BE2C (cell line): ENCODE measurements around the gene RBM34.
A peak's percentile ranks its signal among the peaks of the same experiment; 100 is the strongest.
"Not testable (repeated sequence)": the region's sequence is repeated elsewhere in the genome, so short reads cannot be mapped to it uniquely, and the experiment has no call there.

Experiments
- DNase-seq: peaks from one replicate; pipeline ENCODE4 v3.0.0-alpha.2; 2020
- H3K27me3 ChIP-seq: fragments of 250-450 bp; sonication (Bioruptor Pico); 2 replicates; pipeline ENCODE4 v1.5.1; 2020; ENCODE audit warnings: mild to moderate bottlenecking
- H3K36me3 ChIP-seq: fragments of 250-450 bp; sonication (Bioruptor Pico); 2 replicates; pipeline ENCODE4 v1.5.1; 2020; ENCODE audit warnings: mild to moderate bottlenecking
- H3K4me1 ChIP-seq: fragments of 250-450 bp; sonication (Bioruptor Pico); 2 replicates; pipeline ENCODE4 v1.5.1; 2020
- H3K4me3 ChIP-seq: 2 replicates; pipeline ENCODE4 v1.5.1; 2011; ENCODE audit warnings: low read depth, low read length
- H3K9me3 ChIP-seq: fragments of 250-450 bp; sonication (Bioruptor Pico); 2 replicates; pipeline ENCODE4 v1.5.1; 2020
- CTCF ChIP-seq: IDR thresholded peaks from 2 replicates; pipeline ENCODE4 v1.5.1; 2012; ENCODE audit warnings: mild to moderate bottlenecking, low read depth, low read length

The RBM34 gene

GRCh38 chr1:235093696-235094592, 67.1 kb downstream of the RBM34 start:
- no peaks in the 10 kb centered on the region for H3K27me3 ChIP-seq
- peak; percentile 82 for DNase-seq
- no peaks in the 10 kb centered on the region for H3K4me1 ChIP-seq

GRCh38 chr1:235093013-235093695, 67.9 kb downstream of the RBM34 start:
- peak overlapping the region; percentile 70 for H3K4me3 ChIP-seq
- no peaks in the 10 kb centered on the region for H3K4me1 ChIP-seq
- H3K9me3 ChIP-seq, result no peaks in the 10 kb centered on the region
- peak; percentile 75 for DNase-seq
- H3K27me3 ChIP-seq, result no peaks in the 10 kb centered on the region
- TF ChIP-seq CTCF, result peak; percentile 60
- H3K36me3 ChIP-seq, result no peaks in the 10 kb centered on the region

More at GRCh38 chr1:235093696-235094592, 67.1 kb downstream of the RBM34 start:
- H3K9me3 ChIP-seq, result no peaks in the 10 kb centered on the region
- TF ChIP-seq CTCF, result peak; percentile 98
- peak overlapping the region; percentile 70 for H3K4me3 ChIP-seq
- H3K36me3 ChIP-seq, result no peaks in the 10 kb centered on the region

GRCh38 chr1:235092415-235092814, 68.6 kb downstream of the RBM34 start:
- H3K4me3 ChIP-seq, H3K27me3 ChIP-seq, DNase-seq, H3K9me3 ChIP-seq, H3K36me3 ChIP-seq, H3K4me1 ChIP-seq: not testable (repeated sequence)

GRCh38 chr1:235092045-235092406, 69.0 kb downstream of the RBM34 start:
- not testable (repeated sequence) for H3K9me3 ChIP-seq, H3K36me3 ChIP-seq, H3K4me1 ChIP-seq, H3K27me3 ChIP-seq, DNase-seq, H3K4me3 ChIP-seq

GRCh38 chr1:235091319-235092044, 69.6 kb downstream of the RBM34 start:
- H3K4me3 ChIP-seq, H3K4me1 ChIP-seq, H3K27me3 ChIP-seq, H3K9me3 ChIP-seq, DNase-seq, H3K36me3 ChIP-seq: not testable (repeated sequence)

GRCh38 chr1:235090406-235091069, 70.5 kb downstream of the RBM34 start:
- Histone ChIP-seq H3K36me3 (no peaks in the 10 kb centered on the region), H3K27me3 (no peaks in the 10 kb centered on the region), H3K4me3 (no peak overlapping the region), H3K9me3 (no peaks in the 10 kb centered on the region), H3K4me1 (no peaks in the 10 kb centered on the region)
- DNase-seq, result no peak
- TF ChIP-seq CTCF, result no peak

GRCh38 chr1:235088907-235089306, 72.1 kb downstream of the RBM34 start:
- no peaks in the 10 kb centered on the region for H3K36me3 ChIP-seq
- no peaks in the 10 kb centered on the region for H3K9me3 ChIP-seq
- no peak for TF ChIP-seq CTCF
- DNase-seq, result no peak
- H3K4me1 ChIP-seq, result peaks cover 3% of the 10 kb centered on the region
- no peaks in the 10 kb centered on the region for H3K27me3 ChIP-seq
- H3K4me3 ChIP-seq, result no peak overlapping the region
